ENCODE data around the gene GYPC.
"Not testable (repeated sequence)": the region's sequence is repeated elsewhere in the genome, so short reads cannot be mapped to it uniquely, and the experiment has no call there.

GYPC gene

GRCh38 chr2:126671488-126671887 is 15.5 kb downstream of the GYPC start:
- no peak for DNase-seq (ENCODE audit: low read depth)

DNA sequence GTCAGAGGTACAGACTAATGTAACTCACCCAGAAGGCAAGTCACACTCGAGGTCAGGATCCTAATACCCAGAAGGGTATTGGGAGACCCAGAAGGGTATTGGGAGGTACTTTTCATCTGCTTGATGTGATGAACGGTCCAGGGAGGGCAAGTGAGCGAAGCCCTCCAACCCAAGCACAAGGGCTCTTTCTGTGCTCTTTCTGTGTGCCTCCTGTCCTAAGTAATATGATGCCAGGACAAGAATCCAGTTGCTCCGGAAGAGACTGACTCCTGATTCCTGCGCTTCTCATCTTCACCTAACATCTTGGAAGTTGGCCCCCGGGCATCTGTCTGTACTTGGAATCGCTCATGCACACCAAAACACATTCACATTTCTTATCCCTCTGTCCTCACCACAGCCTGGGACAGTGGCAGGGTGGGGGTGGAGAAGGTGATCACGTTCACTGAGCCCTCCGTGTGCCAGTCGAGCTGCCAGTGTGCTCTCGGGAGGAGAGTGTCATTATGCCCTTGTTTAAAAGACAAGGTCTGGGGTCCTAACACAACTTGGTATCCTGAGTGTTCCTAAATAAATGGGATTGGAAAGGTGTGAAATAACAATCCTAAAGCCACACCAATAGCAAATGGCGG is 17.1 kb downstream of the GYPC start:
- no peak for DNase-seq (ENCODE audit: low read depth)

DNA sequence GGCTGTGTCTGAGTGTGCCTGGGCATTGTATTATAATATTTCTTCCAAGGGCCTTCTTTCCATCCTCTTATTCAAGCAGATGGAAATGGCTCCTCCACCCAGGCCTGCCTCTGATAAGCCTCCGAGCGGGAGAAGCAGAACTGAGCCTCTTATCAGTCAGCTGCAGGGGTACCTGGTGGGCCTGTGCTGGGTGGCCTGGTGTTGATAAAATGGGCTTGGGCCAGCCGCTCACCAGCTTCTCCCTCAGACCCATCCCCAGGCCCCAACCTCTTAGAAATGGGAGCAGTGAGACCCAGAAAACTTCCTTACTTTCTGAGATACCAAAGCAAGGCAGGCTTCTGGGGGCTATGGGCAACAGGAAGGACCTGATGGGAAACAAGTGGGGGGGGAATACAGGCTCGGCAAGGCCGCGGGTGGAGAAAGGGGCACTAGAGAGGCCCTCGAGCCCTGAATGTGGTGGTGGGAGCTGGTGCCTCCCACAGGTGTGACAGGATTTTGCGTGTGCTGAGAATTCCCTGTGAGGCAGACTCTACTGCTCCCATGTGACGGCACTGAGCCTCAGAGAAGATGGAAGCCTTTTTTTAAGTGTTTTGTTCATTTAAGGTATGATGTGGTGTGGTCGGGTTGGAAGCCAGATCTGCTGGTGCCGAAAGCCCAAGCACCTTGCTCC is 18.3 kb downstream of the GYPC start:
- no peak for DNase-seq (ENCODE audit: low read depth)

DNA sequence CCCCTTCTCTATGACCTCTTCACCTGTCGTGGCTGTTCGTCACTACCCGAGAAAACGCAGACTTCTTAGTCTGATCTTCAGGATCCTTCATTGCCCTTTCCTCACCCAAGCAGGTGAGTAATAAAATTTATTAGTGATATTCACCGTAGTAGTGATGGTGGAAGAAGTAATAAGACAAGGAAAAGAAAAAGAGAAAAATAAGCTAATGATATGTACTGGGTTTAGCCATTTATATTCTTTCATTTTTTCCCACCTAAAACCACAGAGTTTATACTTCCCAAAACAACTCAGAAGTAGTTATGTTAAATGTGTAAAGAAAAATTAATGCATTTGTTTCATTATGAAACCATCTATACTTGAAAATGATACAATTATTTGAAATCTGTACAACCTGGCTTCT is 19.7 kb downstream of the GYPC start:
- no peak for DNase-seq (ENCODE audit: low read depth)

GRCh38 chr2:126676221-126677175 is 20.5 kb downstream of the GYPC start:
- DNase-seq (ENCODE audit: low read depth) = no peak

DNA sequence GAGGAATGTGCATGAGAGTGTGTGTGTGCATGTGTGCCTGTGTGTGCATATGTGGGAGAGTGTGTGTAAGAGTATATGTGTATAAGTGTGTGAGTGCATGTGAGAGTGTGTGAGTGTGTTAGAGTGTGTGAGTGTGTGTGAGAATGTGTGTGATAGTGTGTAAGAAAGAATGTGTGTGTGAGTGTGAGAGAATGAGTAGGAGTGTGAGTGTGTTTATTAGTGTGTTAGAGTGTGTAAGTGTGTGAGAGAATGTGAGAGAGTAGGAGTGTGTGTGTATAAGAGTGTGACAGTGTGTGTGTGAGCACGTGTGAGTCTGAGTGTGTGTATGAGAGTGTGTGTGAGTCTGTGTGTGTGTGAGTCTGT is 21.2 kb downstream of the GYPC start:
- no peak for DNase-seq (ENCODE audit: low read depth)

DNA sequence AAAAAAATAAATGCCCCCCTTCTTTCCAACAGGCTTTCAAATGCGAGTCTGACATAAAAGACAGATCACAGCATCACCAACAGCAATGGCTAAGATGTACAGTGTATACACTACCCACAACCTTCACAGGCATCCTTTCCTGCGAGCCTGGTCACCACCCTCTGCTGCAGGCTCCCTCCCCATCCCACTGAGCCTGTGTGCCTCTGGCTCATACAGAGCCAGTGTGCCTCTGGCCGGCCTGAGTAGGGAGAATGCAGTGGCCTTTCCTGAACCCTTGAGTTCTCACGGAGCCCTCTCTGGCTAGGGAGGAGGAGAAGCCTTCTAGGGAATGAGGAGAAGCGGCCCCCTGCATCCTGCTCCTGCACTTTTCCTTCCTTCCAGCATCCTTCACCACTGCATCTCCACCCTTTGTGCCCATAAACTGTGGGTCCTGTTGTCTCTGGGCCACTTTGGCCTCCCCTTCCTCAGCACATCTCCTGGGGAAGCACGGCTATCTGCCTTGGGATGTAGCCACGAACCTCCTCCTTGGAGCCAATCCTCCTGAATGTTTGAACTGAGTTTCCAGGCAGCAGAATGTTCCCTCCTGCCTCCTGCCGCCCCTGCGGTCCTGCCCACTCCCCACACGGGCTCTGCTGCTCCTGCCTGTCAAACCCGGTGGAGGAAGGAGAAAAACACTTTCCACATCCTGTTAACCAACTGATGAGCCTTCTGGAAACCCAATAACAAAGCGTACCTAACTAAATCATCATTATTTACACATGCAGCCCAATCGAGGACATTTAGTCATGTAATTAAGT is 22.5 kb downstream of the GYPC start:
- DNase-seq (ENCODE audit: low read depth) = no peak

- DNase-seq (ENCODE audit: low read depth) = no peak
These were observed 23.2 kb downstream of the GYPC start for GRCh38 chr2:126679094-126679713.

DNA sequence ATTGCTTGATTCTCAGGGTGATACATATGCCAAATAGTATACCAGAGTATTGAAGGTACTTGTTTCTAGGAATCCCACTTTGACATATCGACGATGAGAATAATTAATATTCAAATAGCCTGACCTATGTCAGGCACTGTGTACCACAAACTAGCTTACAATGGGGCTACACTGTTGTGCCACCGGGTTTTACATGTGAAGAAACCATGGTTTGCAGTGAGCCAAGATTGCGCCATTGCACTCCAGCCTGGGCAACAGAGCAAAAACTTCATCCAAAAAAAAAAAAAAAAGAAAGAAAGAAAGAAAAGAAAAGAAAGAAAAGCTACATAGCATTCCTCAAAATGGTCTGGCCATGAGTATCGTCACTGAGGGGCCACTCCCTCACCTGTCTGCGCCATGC is 25.5 kb downstream of the GYPC start:
- DNase-seq (ENCODE audit: low read depth) = no peak

- DNase-seq (ENCODE audit: low read depth) = no peak
These were observed 29.7 kb downstream of the GYPC start for GRCh38 chr2:126685629-126686028.

DNA sequence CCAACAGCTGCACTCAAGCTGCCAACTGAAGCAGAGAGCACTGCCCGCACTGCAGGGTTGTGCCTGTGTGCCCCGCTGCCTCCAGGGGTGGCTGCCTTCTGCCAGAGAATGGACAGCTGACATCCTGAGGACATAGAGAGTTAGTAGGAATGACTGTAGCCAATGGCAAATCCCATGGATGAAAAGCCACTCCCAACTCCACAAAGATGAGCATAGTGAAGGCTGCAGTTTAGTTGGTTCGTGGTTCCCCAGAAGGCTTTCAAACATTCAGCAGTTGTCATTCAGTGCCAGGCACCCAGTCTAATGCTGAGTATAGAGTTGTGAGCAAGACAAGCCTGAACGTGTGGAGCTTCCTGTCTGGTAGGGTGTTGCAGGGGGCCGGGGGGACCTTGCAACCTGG is 30.3 kb downstream of the GYPC start:
- DNase-seq (ENCODE audit: low read depth) = no peak

DNA sequence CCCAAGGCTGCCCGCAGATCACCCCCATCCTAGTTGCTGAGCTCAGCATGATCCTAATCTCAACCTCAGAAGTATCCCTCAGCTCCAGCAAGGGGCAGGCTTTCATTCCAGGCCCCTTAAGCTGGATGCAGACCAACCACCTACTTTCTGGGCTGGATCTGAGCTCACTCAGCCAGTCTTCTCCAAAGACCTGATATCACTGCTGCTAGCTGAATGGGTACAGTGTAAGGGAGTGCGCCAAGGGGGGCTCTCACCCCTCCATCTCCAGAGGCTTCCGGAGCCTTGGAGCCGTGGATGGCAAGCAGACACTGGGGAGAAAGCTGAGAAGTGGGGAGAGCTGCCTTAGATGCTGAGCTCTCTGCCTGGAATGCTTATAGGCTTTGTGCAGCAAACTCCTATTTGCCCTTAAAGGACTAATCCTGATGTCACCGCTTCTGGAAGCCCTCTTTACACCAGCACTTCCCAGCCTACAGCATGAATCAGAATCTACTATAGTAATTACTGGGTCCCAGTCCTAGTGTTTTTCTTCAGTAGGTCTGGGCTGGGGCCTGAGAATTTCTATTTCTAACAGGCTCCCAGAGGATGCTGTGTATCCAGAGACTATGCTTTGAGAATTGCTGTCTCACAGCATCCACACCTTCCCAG is 31.0 kb downstream of the GYPC start:
- no peak for DNase-seq (ENCODE audit: low read depth)

GRCh38 chr2:126687503-126687902 is 31.5 kb downstream of the GYPC start:
- no peak for DNase-seq (ENCODE audit: low read depth)

DNA sequence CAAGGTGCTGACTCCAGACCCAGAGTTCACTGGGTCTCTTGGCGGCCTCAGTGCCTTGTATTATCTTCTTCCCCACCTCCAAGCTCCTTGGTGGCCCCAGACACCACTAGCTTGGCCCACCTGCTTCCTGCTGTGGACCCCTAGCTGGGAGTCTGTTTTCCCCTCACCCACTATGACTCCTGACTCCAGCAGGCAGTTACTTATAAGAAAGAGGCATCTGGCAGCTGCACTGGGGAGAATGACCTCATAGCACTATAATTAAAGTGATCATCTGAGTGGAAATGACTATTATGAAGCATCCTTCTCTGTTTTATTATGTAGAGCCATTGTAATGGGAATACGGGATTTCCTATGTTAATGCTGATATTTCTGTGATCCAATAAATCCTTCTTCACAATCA is 32.6 kb downstream of the GYPC start:
- DNase-seq (ENCODE audit: low read depth) = not testable (repeated sequence)

GRCh38 chr2:126692241-126692640 is 36.3 kb downstream of the GYPC start:
- DNase-seq (ENCODE audit: low read depth) = not testable (repeated sequence)

GRCh38 chr2:126692934-126693592 is 37.1 kb downstream of the GYPC start:
- not testable (repeated sequence) for DNase-seq (ENCODE audit: low read depth)

- no peak for DNase-seq (ENCODE audit: low read depth)
These were observed 40.9 kb downstream of the GYPC start for GRCh38 chr2:126696644-126697520.

DNA sequence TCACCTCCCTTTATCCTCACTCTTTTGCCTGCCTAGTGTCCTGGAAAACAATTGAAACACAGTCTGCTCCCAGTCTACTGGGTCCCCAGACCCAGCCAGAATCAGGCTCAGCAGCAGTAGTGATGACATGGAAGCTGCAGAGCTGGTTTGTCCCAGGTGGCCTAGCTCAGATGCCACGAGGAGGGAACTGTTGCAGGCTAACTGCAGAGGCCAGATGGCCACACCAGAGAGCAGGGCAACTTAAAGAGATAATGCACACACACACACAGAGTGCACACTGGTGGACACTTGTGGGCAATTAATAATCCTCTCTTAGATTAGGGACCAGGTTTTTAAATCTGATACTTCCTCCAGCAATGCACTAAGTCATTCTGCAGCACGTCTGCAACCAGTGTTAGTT is 42.4 kb downstream of the GYPC start:
- no peak for DNase-seq (ENCODE audit: low read depth)

DNA sequence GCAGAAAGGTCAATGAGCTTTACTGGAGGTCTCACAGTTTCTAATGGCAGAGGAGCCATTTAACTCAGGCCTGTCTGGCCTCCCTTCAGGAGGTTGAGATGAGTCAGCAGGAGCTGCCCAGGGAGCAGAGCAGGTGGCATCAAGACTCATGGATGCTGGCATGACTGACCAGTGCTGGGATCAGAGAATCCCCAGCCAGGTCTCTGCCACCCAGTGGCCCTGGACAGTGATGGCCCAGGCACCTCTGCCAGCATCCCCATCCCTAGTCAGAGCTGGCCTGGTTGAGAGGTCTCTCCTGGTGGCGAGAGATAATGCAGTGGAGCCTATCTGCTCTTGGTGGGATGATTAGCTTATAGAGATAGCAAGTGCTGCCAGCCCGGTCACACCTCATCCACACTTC is 43.1 kb downstream of the GYPC start:
- DNase-seq (ENCODE audit: low read depth) = no peak
